Muscle layer of duodenum (tissue), 2 donors: Measurements from ENCODE around the gene TOB1.

ENCODE experiments used
- H3K27ac ChIP-seq: one replicate; pipeline ENCODE4 v1.7.0; 2013; ENCODE audit warnings: mild to moderate bottlenecking, low read length
- H3K27me3 ChIP-seq: one replicate; pipeline ENCODE4 v1.7.0; 2013; ENCODE audit warnings: low read depth, mild to moderate bottlenecking, control low read depth, low read length
- H3K36me3 ChIP-seq, 2 donors: one replicate each; pipeline ENCODE4 v1.7.0; 2013; ENCODE audit warnings: low read length in 2 of 2, control low read depth in 1 of 2, mild to moderate bottlenecking in 1 of 2; ENCODE audit not compliant: insufficient read depth in 2 of 2, control insufficient read depth in 1 of 2
- H3K4me1 ChIP-seq, 2 donors: one replicate each; pipeline ENCODE4 v1.7.0; 2013; ENCODE audit warnings: low read length in 2 of 2, mild to moderate bottlenecking in 2 of 2, control low read depth in 1 of 2, moderate library complexity in 1 of 2; ENCODE audit not compliant: insufficient read depth in 2 of 2, control insufficient read depth in 1 of 2
- H3K4me3 ChIP-seq, 2 donors: one replicate each; pipeline ENCODE4 v1.7.0; 2013; ENCODE audit warnings: low read length in 2 of 2, low read depth in 1 of 2, mild to moderate bottlenecking in 1 of 2
- H3K9me3 ChIP-seq, 2 donors: one replicate each; pipeline ENCODE4 v1.7.0; 2013; ENCODE audit warnings: low read length in 2 of 2, control low read depth in 1 of 2, mild to moderate bottlenecking in 1 of 2; ENCODE audit not compliant: control insufficient read depth in 1 of 2
- donor health status: healthy.

Gene TOB1

GRCh38 chr17:50820651-50821050, 45.5 kb downstream of the TOB1 start:
- Histone ChIP-seq H3K9me3 (no peaks in the 10 kb centered on the region), H3K27me3 (no peaks in the 10 kb centered on the region), H3K27ac (no peak overlapping the region), H3K4me1 (peaks cover 0 to 8% of the 10 kb centered on the region in 2 donors), H3K36me3 (no peaks in the 10 kb centered on the region), H3K4me3 (no peak overlapping the region)

- Histone ChIP-seq H3K4me1 (peaks cover 0 to 8% of the 10 kb centered on the region in 2 donors), H3K36me3 (no peaks in the 10 kb centered on the region), H3K27me3 (no peaks in the 10 kb centered on the region), H3K27ac (no peak overlapping the region), H3K9me3 (no peaks in the 10 kb centered on the region), H3K4me3 (no peak overlapping the region)
Measured at GRCh38 chr17:50818921-50819657, 47.1 kb downstream of the TOB1 start.

- Histone ChIP-seq H3K4me1 (peaks cover 0 to 8% of the 10 kb centered on the region in 2 donors), H3K9me3 (no peaks in the 10 kb centered on the region), H3K4me3 (no peak overlapping the region), H3K36me3 (no peaks in the 10 kb centered on the region), H3K27ac (no peak overlapping the region), H3K27me3 (no peaks in the 10 kb centered on the region)
Measured at GRCh38 chr17:50818261-50818660, 47.9 kb downstream of the TOB1 start.

- Histone ChIP-seq H3K27me3 (no peaks in the 10 kb centered on the region), H3K4me1 (peaks cover 0 to 8% of the 10 kb centered on the region in 2 donors)
Measured at GRCh38 chr17:50817838-50818237, 48.3 kb downstream of the TOB1 start.

DNA sequence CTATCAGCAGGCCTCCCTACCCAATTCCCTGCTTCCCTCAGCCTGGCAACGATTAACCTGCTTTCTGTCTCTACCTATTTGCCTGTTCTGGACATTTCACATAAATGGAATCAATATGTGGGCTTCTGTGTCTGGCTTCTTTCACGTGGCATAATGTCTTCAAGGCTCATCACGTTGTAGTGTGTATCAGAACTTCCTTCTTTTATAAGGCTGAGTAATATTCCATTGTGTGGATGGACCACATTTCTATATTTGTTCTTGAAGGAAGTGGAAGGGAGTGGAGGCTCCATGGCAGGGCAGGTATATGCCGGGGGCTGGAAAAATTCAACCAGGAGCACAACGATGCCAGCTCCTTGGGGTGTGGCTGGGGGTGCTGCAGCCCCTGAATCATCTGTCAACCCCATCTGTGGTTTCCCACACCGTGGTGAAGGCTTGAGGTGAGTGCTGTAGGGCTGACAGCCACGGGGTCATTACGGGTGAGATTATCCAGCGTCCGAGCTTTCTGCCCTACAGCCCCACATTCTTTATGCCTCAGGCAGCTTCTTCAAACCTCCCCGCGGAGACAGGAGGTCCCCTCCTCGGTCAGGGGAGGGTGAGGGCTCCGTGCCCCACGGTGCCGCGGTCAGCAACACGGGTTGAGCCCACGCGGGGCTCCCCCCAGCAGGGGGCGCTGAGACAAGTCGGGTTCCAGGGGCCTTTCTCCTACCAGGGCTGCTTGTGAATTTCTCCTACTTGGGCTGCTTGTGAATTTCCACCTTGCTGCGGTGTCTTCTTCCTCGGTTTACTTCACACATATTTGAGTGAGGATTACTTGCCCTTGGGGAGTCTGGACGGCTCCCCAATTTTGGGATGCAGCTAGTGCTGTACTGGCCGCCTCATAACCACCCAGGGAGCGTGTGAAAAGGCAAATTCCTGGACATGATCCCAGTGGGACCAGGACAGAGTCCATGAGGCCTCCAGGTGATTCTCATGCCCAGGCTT, 49.1 kb downstream of the TOB1 start:
- Histone ChIP-seq H3K9me3 (no peaks in the 10 kb centered on the region), H3K27ac (no peak overlapping the region), H3K4me3 (peak overlapping the region in 1 of 2 donors; percentile 32), H3K27me3 (no peaks in the 10 kb centered on the region), H3K4me1 (peaks cover 0 to 8% of the 10 kb centered on the region in 2 donors), H3K36me3 (no peaks in the 10 kb centered on the region)

More at GRCh38 chr17:50817838-50818237, 48.3 kb downstream of the TOB1 start:
- no peaks in the 10 kb centered on the region for H3K9me3 ChIP-seq
- H3K36me3 ChIP-seq = no peaks in the 10 kb centered on the region
- no peak overlapping the region for H3K27ac ChIP-seq
- no peak overlapping the region for H3K4me3 ChIP-seq

- peaks cover 0 to 8% of the 10 kb centered on the region in 2 donors for H3K4me1 ChIP-seq
- H3K9me3 ChIP-seq = no peaks in the 10 kb centered on the region
- no peaks in the 10 kb centered on the region for H3K27me3 ChIP-seq
- H3K36me3 ChIP-seq = no peaks in the 10 kb centered on the region
- H3K4me3 ChIP-seq = no peak overlapping the region
- no peak overlapping the region for H3K27ac ChIP-seq
Measured at GRCh38 chr17:50816271-50816670, 49.9 kb downstream of the TOB1 start.

DNA sequence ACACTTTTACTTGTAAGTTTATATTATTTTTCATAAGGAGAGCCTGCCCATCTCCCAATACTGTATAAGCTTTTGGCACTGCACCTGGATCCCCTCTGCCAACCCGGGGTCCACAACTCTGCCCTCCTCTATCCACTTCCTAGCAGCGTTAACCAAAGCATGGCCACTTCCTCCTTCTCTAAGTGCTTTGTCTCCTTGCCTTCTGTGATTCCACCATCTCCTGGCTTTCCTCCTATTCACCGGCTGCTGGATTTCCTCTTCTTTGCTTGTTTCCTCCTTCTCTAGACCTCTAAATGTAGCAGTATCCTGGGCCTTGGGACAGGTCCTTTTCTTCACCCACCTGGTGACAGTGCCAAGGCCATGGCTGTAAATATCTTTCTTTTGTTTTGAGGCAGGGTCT, 50.8 kb downstream of the TOB1 start:
- no peaks in the 10 kb centered on the region for H3K9me3 ChIP-seq
- H3K36me3 ChIP-seq = no peaks in the 10 kb centered on the region
- no peaks in the 10 kb centered on the region for H3K27me3 ChIP-seq
- H3K4me3 ChIP-seq = no peak overlapping the region
- peaks cover 0 to 8% of the 10 kb centered on the region in 2 donors for H3K4me1 ChIP-seq
- H3K27ac ChIP-seq = no peak overlapping the region

GRCh38 chr17:50813583-50813982, 52.6 kb downstream of the TOB1 start:
- Histone ChIP-seq H3K27me3 (no peaks in the 10 kb centered on the region), H3K4me3 (no peak overlapping the region), H3K36me3 (no peaks in the 10 kb centered on the region), H3K4me1 (peaks cover 0 to 8% of the 10 kb centered on the region in 2 donors), H3K9me3 (no peaks in the 10 kb centered on the region), H3K27ac (no peak overlapping the region)
